HepG2 (cell line): ENCODE results near the gene ABCC3. TPM values are rescaled to one million over a fixed set of nuclear protein-coding genes. Genes with fewer than 3 reads are reported as not detected.
A peak's percentile ranks its signal among the peaks of the same experiment; 100 is the strongest.

Experiments
- CREM ChIP-seq, 2 experiments: sonication (generic) in 1 of 2; formaldehyde crosslinking in 1 of 2; IDR thresholded peaks; 2 replicates each; pipeline versions ENCODE4 v1.4.0 to v1.6.1; 2016 to 2020; ENCODE audit warnings: antibody characterized with exemption in 1 of 2, mild to moderate bottlenecking in 1 of 2, missing genetic modification reagents in 1 of 2
- FOXK2 ChIP-seq: fragments of 450-650 bp; IDR thresholded peaks from 2 replicates; pipeline ENCODE4 v1.6.1; 2016
- GABPA ChIP-seq, 2 experiments: IDR thresholded peaks; 2 replicates each; pipeline ENCODE4 v1.6.1; 2011 to 2016; ENCODE audit warnings: low read depth in 2 of 2, low read length in 1 of 2, missing biosample characterization in 1 of 2, missing genetic modification characterization in 1 of 2
- GZF1 ChIP-seq: sonication (generic); formaldehyde crosslinking; IDR thresholded peaks from 2 replicates; pipeline ENCODE4 v1.5.1; 2020; ENCODE audit warnings: mild to moderate bottlenecking, missing genetic modification reagents
- HMG20A ChIP-seq: IDR thresholded peaks from 2 replicates; pipeline ENCODE4 v1.6.1; 2016; ENCODE audit warnings: borderline replicate concordance
- HOXA9 ChIP-seq: sonication (generic); formaldehyde crosslinking; IDR thresholded peaks from 2 replicates; pipeline ENCODE4 v1.8.1; 2022; ENCODE audit warnings: missing genetic modification reagents, mild to moderate bottlenecking, moderate library complexity, borderline replicate concordance
- NPAS2 ChIP-seq: sonication (generic); formaldehyde crosslinking; IDR thresholded peaks from 2 replicates; pipeline ENCODE4 v1.8.0; 2022; ENCODE audit warnings: mild to moderate bottlenecking, missing genetic modification reagents, borderline replicate concordance
- PHB2 ChIP-seq: fragments of 450-650 bp; IDR thresholded peaks from 2 replicates; pipeline ENCODE4 v1.6.1; 2018; ENCODE audit not compliant: partially characterized antibody
- SETDB1 ChIP-seq: sonication (generic); formaldehyde crosslinking; IDR thresholded peaks from 2 replicates; pipeline ENCODE4 v1.5.1; 2020; ENCODE audit warnings: missing genetic modification reagents, mild to moderate bottlenecking, borderline replicate concordance
- TBP ChIP-seq: sonication (generic); formaldehyde crosslinking; IDR thresholded peaks from 2 replicates; pipeline ENCODE4 v1.5.0; 2020; ENCODE audit warnings: missing genetic modification reagents
- TOPORS ChIP-seq: sonication (generic); formaldehyde crosslinking; IDR thresholded peaks from 2 replicates; pipeline ENCODE4 v1.8.0; 2023; ENCODE audit warnings: mild to moderate bottlenecking, missing genetic modification reagents
- U2AF2 ChIP-seq: fragments of 200-400 bp; formaldehyde crosslinking; IDR thresholded peaks from 2 replicates; pipeline ENCODE4 v1.6.1; 2017; ENCODE audit warnings: low read depth, mild to moderate bottlenecking, low read length
- ZBTB20 ChIP-seq: sonication (generic); formaldehyde crosslinking; IDR thresholded peaks from 2 replicates; pipeline ENCODE4 v1.8.1; 2023; ENCODE audit warnings: missing genetic modification reagents, low read depth, mild to moderate bottlenecking, borderline replicate concordance
- ZFP62 ChIP-seq: sonication (generic); formaldehyde crosslinking; IDR thresholded peaks from 2 replicates; pipeline ENCODE4 v1.4.0; 2020; ENCODE audit warnings: missing genetic modification reagents
- ZIK1 ChIP-seq: sonication (generic); formaldehyde crosslinking; IDR thresholded peaks from 2 replicates; pipeline ENCODE4 v1.5.0; 2020; ENCODE audit warnings: mild to moderate bottlenecking, low read depth, missing genetic modification reagents, borderline replicate concordance
- ZNF33A ChIP-seq: sonication (generic); formaldehyde crosslinking; IDR thresholded peaks from 2 replicates; pipeline ENCODE4 v1.5.1; 2020; ENCODE audit warnings: missing genetic modification reagents, mild to moderate bottlenecking, moderate library complexity, borderline replicate concordance
- ZNF790 ChIP-seq: sonication (generic); formaldehyde crosslinking; IDR thresholded peaks from 2 replicates; pipeline ENCODE4 v1.8.0; 2022; ENCODE audit warnings: missing genetic modification reagents, mild to moderate bottlenecking, borderline replicate concordance
- ZNF839 ChIP-seq: sonication (generic); formaldehyde crosslinking; IDR thresholded peaks from 2 replicates; pipeline ENCODE4 v1.4.0; 2020; ENCODE audit warnings: missing genetic modification reagents, mild to moderate bottlenecking, borderline replicate concordance
- ZNF841 ChIP-seq: sonication (generic); formaldehyde crosslinking; IDR thresholded peaks from 2 replicates; pipeline ENCODE4 v1.8.1; 2023; ENCODE audit warnings: missing genetic modification reagents, borderline replicate concordance
- polyA plus RNA-seq, 8 experiments: library from polyadenylated mRNA; depleted of rRNA in 3 of 8; stranded (reverse) in 7 of 8; unstranded in 1 of 8; fragments of >200 nt; fragmentation: Illumina TruSeq in 4 of 8; extraction: Trizol in 4 of 8; gene quantifications; 2 replicates each; pipeline versions ENCODE4 v1.2.1 to v1.2.3, GENCODE V29; 2011 to 2016; ENCODE audit warnings: low read depth in 4 of 8, missing spikeins in 1 of 8, mixed read lengths in 1 of 8; ENCODE audit not compliant: insufficient read depth in 1 of 8
- total RNA-seq, 5 experiments: library from RNA; depleted of rRNA; stranded (reverse); fragments of >200 nt; fragmentation: Illumina TruSeq; extraction: Trizol; gene quantifications; 2 replicates each; pipeline ENCODE4 v1.2.3, GENCODE V29; 2016; ENCODE audit warnings: low read depth in 1 of 5
- TF ChIP-seq, protein P1 (sequence below): sonication (generic); formaldehyde crosslinking; IDR thresholded peaks from 2 replicates; pipeline ENCODE4 v1.4.0; 2020; ENCODE audit warnings: mild to moderate bottlenecking, missing genetic modification reagents
- TF ChIP-seq, protein P2 (sequence below): IDR thresholded peaks from 2 replicates; pipeline ENCODE4 v1.6.1; 2018; ENCODE audit warnings: missing genetic modification reagents
- TF ChIP-seq, protein P3 (sequence below): sonication (generic); formaldehyde crosslinking; IDR thresholded peaks from 2 replicates; pipeline ENCODE4 v1.8.0; 2022; ENCODE audit warnings: mild to moderate bottlenecking, missing genetic modification reagents, moderate library complexity
- TF ChIP-seq, protein P4 (sequence below): sonication (generic); formaldehyde crosslinking; conservative IDR thresholded peaks from 2 replicates; pipeline ENCODE4 v1.4.0; 2020; ENCODE audit warnings: missing genetic modification reagents

The ABCC3 gene
- total and polyA plus RNA-seq, 2 of the 13 experiments (the other 11 are each of a cell fraction or from before 2014, with no cell fraction given) = 25.2 to 50.7 TPM

DNA sequence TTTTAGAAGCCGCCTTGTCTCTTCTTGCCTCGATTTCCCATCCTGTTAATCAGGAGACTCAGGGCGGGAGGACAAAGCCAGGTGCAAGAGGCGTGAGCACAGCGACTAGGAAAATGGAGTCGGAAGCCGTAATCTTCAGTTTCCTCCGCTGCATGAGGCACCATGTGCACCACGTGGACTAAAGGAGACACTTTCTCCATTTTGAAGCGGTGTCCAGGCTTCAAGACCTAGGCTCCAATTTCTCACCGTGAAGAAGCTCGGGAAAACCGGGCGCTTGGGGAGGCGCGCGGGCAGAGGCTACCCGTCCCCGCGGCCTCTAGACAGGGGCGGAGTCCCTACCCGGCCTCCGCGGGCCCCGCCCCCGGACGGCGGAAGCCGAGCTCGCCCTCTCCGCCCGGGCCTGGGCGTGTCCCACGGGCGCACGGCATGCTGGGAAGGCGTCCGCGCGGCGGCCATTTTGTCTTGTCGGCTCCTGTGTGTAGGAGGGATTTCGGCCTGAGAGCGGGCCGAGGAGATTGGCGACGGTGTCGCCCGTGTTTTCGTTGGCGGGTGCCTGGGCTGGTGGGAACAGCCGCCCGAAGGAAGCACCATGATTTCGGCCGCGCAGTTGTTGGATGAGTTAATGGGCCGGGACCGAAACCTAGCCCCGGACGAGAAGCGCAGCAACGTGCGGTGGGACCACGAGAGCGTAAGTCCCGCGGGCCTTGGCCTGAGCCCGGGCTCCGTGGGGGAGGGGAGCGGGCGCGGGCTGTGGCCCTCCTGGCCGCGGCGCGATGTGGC lies 84.7 kb downstream of the ABCC3 start, which contains the start of gene LUC7L3 (continued):
- TF ChIP-seq, protein P1, sequence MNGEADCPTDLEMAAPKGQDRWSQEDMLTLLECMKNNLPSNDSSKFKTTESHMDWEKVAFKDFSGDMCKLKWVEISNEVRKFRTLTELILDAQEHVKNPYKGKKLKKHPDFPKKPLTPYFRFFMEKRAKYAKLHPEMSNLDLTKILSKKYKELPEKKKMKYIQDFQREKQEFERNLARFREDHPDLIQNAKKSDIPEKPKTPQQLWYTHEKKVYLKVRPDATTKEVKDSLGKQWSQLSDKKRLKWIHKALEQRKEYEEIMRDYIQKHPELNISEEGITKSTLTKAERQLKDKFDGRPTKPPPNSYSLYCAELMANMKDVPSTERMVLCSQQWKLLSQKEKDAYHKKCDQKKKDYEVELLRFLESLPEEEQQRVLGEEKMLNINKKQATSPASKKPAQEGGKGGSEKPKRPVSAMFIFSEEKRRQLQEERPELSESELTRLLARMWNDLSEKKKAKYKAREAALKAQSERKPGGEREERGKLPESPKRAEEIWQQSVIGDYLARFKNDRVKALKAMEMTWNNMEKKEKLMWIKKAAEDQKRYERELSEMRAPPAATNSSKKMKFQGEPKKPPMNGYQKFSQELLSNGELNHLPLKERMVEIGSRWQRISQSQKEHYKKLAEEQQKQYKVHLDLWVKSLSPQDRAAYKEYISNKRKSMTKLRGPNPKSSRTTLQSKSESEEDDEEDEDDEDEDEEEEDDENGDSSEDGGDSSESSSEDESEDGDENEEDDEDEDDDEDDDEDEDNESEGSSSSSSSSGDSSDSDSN (CRISPR knock-in tag) = peak; percentile 98
- TF ChIP-seq ZNF839 (CRISPR knock-in tag) = peak; percentile 97
- no peak for TF ChIP-seq NPAS2
- peak; percentile 72 for TF ChIP-seq ZNF841
- 0 out of 2 replicates have a peak, but pooled peaks have one; percentile 86 for TF ChIP-seq HOXA9
- TF ChIP-seq, protein P2, sequence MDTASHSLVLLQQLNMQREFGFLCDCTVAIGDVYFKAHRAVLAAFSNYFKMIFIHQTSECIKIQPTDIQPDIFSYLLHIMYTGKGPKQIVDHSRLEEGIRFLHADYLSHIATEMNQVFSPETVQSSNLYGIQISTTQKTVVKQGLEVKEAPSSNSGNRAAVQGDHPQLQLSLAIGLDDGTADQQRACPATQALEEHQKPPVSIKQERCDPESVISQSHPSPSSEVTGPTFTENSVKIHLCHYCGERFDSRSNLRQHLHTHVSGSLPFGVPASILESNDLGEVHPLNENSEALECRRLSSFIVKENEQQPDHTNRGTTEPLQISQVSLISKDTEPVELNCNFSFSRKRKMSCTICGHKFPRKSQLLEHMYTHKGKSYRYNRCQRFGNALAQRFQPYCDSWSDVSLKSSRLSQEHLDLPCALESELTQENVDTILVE = peak; percentile 97
- TF ChIP-seq HMG20A (CRISPR knock-in tag) = no peak
- no peak for TF ChIP-seq U2AF2
- TF ChIP-seq ZFP62 (CRISPR knock-in tag) = no peak
- TF ChIP-seq TOPORS (CRISPR knock-in tag) = peak; percentile 95
- TF ChIP-seq CREM (IDR thresholded peaks at IDR 0.05) = peak; percentile 25; the same call in 1 of the 2 replicates
- peak; percentile 44; the same call in 1 of the 2 replicates for TF ChIP-seq CREM (CRISPR knock-in tag; IDR thresholded peaks at IDR 0.05)
- no peak for TF ChIP-seq FOXK2
- peak; percentile 71 for TF ChIP-seq GABPA (IDR thresholded peaks at IDR 0.05; ENCODE audit: low read depth, low read length)
- TF ChIP-seq GABPA (CRISPR knock-in tag; IDR thresholded peaks at IDR 0.05; ENCODE audit: low read depth) = peak; percentile 78
- TF ChIP-seq ZNF33A = no peak
- TF ChIP-seq, protein P3, sequence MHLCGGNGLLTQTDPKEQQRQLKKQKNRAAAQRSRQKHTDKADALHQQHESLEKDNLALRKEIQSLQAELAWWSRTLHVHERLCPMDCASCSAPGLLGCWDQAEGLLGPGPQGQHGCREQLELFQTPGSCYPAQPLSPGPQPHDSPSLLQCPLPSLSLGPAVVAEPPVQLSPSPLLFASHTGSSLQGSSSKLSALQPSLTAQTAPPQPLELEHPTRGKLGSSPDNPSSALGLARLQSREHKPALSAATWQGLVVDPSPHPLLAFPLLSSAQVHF (CRISPR knock-in tag) = peak; percentile 95
- TF ChIP-seq TBP (CRISPR knock-in tag) = no peak; the same call in 1 of the 2 replicates
- peak; percentile 74; the same call in 1 of the 2 replicates for TF ChIP-seq ZNF790 (CRISPR knock-in tag)
- TF ChIP-seq GZF1 (CRISPR knock-in tag) = peak; percentile 62; the same call in 1 of the 2 replicates
- TF ChIP-seq ZBTB20 (CRISPR knock-in tag) = no peak; the same call in none of the 2 replicates
- TF ChIP-seq ZIK1 (CRISPR knock-in tag) = peak; percentile 96
- no peak for TF ChIP-seq SETDB1 (CRISPR knock-in tag)
- TF ChIP-seq PHB2 = no peak
- TF ChIP-seq, protein P4, sequence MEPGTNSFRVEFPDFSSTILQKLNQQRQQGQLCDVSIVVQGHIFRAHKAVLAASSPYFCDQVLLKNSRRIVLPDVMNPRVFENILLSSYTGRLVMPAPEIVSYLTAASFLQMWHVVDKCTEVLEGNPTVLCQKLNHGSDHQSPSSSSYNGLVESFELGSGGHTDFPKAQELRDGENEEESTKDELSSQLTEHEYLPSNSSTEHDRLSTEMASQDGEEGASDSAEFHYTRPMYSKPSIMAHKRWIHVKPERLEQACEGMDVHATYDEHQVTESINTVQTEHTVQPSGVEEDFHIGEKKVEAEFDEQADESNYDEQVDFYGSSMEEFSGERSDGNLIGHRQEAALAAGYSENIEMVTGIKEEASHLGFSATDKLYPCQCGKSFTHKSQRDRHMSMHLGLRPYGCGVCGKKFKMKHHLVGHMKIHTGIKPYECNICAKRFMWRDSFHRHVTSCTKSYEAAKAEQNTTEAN (CRISPR knock-in tag) = peak; percentile 89
